Stimulated activated CD4-positive, alpha-beta T cell treated with anti-CD3 and anti-CD28 coated beads, Interleukin-2, amount 100 ng/mL, for 4 hours (primary cell): ENCODE results near the gene PCDHGA5.
"Not testable (repeated sequence)": the region's sequence is repeated elsewhere in the genome, so short reads cannot be mapped to it uniquely, and the experiment has no call there.

Experiments used
- DNase-seq: peaks from one replicate; pipeline ENCODE4 v3.0.0-alpha.2; 2020; ENCODE audit warnings: low read depth

Gene PCDHGA5

GRCh38 chr5:141414548-141415274, 50.7 kb downstream of the PCDHGA5 start:
- DNase-seq, result not testable (repeated sequence)

GRCh38 chr5:141415275-141415618, 51.3 kb downstream of the PCDHGA5 start:
- DNase-seq, result not testable (repeated sequence)
